SK-N-SH (cell line): ENCODE data around the gene SF3B1.

Experiments used
- CHD2 ChIP-seq: fragments of 150-350 bp; IDR thresholded peaks from 2 replicates; pipeline ENCODE4 v1.6.1; 2018; ENCODE audit warnings: low read length; ENCODE audit not compliant: partially characterized antibody
- CTCF ChIP-seq: fragments of 200-600 bp; sonication (generic); IDR thresholded peaks from 2 replicates; pipeline ENCODE4 v1.6.1; 2017; ENCODE audit warnings: antibody characterized with exemption, mild to moderate bottlenecking, moderate library complexity
- ELF1 ChIP-seq: IDR thresholded peaks from 2 replicates; pipeline ENCODE4 v1.4.0; 2012
- EP300 ChIP-seq, 2 experiments: IDR thresholded peaks; 2 replicates each; pipeline versions ENCODE4 v1.4.0 to v1.6.1; 2012; ENCODE audit warnings: borderline replicate concordance in 1 of 2, low read depth in 1 of 2, low read length in 1 of 2
- GABPA ChIP-seq: IDR thresholded peaks from 2 replicates; pipeline ENCODE4 v1.4.0; 2012; ENCODE audit warnings: low read depth, mild to moderate bottlenecking
- NFIC ChIP-seq: IDR thresholded peaks from 2 replicates; pipeline ENCODE4 v1.4.0; 2012; ENCODE audit warnings: borderline replicate concordance
- PBX3 ChIP-seq: IDR thresholded peaks from 2 replicates; pipeline ENCODE4; 2012
- POLR2AphosphoS5 ChIP-seq: IDR thresholded peaks from 2 replicates; pipeline ENCODE4 v1.6.1; 2012; ENCODE audit warnings: low read depth, low read length
- RAD21 ChIP-seq: IDR thresholded peaks from 2 replicates; pipeline ENCODE4 v1.6.1; 2012; ENCODE audit warnings: mild to moderate bottlenecking, low read length
- SIN3A ChIP-seq: IDR thresholded peaks from 2 replicates; pipeline ENCODE4 v1.6.1; 2012; ENCODE audit warnings: low read depth, mild to moderate bottlenecking, low read length, moderate library complexity, borderline replicate concordance
- TAF1 ChIP-seq: IDR thresholded peaks from 2 replicates; pipeline ENCODE4 v1.6.1; 2012; ENCODE audit warnings: low read depth, mild to moderate bottlenecking, low read length, moderate library complexity, borderline replicate concordance
- TEAD4 ChIP-seq: IDR thresholded peaks from 2 replicates; pipeline ENCODE4 v1.4.0; 2012; ENCODE audit warnings: mild to moderate bottlenecking, borderline replicate concordance; ENCODE audit not compliant: insufficient read depth
- TF ChIP-seq, protein P1 (sequence below): fragments of 150-350 bp; IDR thresholded peaks from 2 replicates; pipeline ENCODE4 v1.6.1; 2017; ENCODE audit warnings: antibody characterized with exemption, low read length, low read depth, borderline replicate concordance

- TF ChIP-seq ELF1 (no peak), CHD2 (no peak), NFIC (no peak), CTCF (no peak), SIN3A (no peak), TAF1 (no peak), POLR2AphosphoS5 (no peak), RAD21 (no peak), GABPA (no peak), PBX3 (no peak), TEAD4 (no peak), EP300 (IDR thresholded peaks at IDR 0.05; ENCODE audit: borderline replicate concordance in 1 of 2, low read depth in 1 of 2, low read length in 1 of 2) (no peak)
- TF ChIP-seq, protein P1, sequence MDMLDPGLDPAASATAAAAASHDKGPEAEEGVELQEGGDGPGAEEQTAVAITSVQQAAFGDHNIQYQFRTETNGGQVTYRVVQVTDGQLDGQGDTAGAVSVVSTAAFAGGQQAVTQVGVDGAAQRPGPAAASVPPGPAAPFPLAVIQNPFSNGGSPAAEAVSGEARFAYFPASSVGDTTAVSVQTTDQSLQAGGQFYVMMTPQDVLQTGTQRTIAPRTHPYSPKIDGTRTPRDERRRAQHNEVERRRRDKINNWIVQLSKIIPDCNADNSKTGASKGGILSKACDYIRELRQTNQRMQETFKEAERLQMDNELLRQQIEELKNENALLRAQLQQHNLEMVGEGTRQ: no peak
Measured at GRCh38 chr2:197445746-197446145, 10.9 kb upstream of the SF3B1 start.
